DND-41 (cell line): ENCODE measurements around the gene XIAP.

Source experiments
- EZH2 ChIP-seq: IDR thresholded peaks from 3 replicates; pipeline ENCODE4 v1.6.1; 2012; ENCODE audit warnings: borderline replicate concordance, low read depth, mild to moderate bottlenecking, moderate library complexity, low read length, inconsistent platforms; ENCODE audit not compliant: severe bottlenecking
- TF ChIP-seq, protein P1 (sequence below): IDR thresholded peaks from 2 replicates; pipeline ENCODE4 v1.5.1; 2012; ENCODE audit warnings: borderline replicate concordance, low read length, moderate library complexity, mild to moderate bottlenecking; ENCODE audit not compliant: poor library complexity, severe bottlenecking; ENCODE audit errors: extremely low read depth

DNA sequence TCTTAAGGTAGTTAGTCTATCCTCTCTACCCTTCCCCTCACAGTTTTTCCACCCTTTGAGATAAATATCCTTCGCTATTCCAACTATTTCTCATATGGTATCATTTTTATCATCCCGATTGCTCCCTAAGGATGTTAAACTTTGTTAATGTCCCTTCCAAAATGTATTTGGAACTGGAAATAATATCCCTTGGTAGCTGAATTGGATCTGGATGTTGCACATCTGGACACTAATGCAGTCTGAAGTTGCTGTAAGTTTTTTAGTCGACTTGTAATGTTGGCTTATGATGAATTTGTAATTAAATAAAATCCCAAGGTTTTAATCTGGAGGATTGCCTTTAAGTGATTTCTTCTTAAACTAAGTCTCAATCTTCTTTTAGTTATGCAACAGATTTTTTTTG, 22.5 kb downstream of the XIAP start:
- TF ChIP-seq, protein P1, sequence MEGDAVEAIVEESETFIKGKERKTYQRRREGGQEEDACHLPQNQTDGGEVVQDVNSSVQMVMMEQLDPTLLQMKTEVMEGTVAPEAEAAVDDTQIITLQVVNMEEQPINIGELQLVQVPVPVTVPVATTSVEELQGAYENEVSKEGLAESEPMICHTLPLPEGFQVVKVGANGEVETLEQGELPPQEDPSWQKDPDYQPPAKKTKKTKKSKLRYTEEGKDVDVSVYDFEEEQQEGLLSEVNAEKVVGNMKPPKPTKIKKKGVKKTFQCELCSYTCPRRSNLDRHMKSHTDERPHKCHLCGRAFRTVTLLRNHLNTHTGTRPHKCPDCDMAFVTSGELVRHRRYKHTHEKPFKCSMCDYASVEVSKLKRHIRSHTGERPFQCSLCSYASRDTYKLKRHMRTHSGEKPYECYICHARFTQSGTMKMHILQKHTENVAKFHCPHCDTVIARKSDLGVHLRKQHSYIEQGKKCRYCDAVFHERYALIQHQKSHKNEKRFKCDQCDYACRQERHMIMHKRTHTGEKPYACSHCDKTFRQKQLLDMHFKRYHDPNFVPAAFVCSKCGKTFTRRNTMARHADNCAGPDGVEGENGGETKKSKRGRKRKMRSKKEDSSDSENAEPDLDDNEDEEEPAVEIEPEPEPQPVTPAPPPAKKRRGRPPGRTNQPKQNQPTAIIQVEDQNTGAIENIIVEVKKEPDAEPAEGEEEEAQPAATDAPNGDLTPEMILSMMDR: no peak
- no peak for TF ChIP-seq EZH2
